Adrenal gland (tissue), 12 donors: ENCODE data around the gene CST9L. TPM values are rescaled to one million over a fixed set of nuclear protein-coding genes. Genes with fewer than 3 reads are reported as not detected.

Experiments used
- DNase-seq, 7 donors: peaks; one replicate each; pipeline ENCODE4 v3.0.0-alpha.2; 2019 to 2020
- H3K27ac ChIP-seq, 5 donors: fragments of 200-600 bp; sonication (generic) in 4 of 5; 1 replicate in 3 of 5; 2 replicates in 2 of 5; pipeline versions ENCODE4 v1.5.1 to v1.8.0; 2016 to 2020; ENCODE audit warnings: mild to moderate bottlenecking in 1 of 5
- H3K27me3 ChIP-seq: fragments of 200-600 bp; 2 replicates; pipeline ENCODE4 v1.8.0; 2021
- H3K36me3 ChIP-seq, 2 donors: fragments of 200-600 bp; replicated peaks in 1 of 2; 1 replicate in 1 of 2; 2 replicates in 1 of 2; pipeline versions ENCODE4 v1.5.1 to v1.8.0; 2018 to 2022
- H3K4me1 ChIP-seq, 2 donors: fragments of 200-600 bp; replicated peaks in 1 of 2; 1 replicate in 1 of 2; 2 replicates in 1 of 2; pipeline versions ENCODE4 v1.5.1 to v1.8.0; 2018 to 2021
- H3K4me3 ChIP-seq, 4 donors: fragments of 200-600 bp; sonication (generic) in 3 of 4; one replicate each; pipeline ENCODE4 v1.5.1; 2016 to 2018
- H3K9me3 ChIP-seq, 3 donors: fragments of 200-600 bp; sonication (generic) in 1 of 3; replicated peaks in 1 of 3; 1 replicate in 2 of 3; 2 replicates in 1 of 3; pipeline versions ENCODE4 v1.5.1 to v1.8.0; 2016 to 2021
- CTCF ChIP-seq, 6 experiments: fragments of 450-650 bp in 4 of 6; fragments of 200-600 bp in 2 of 6; sonication (generic) in 1 of 6; IDR thresholded peaks; 1 replicate in 5 of 6; 2 replicates in 1 of 6; pipeline versions ENCODE4 v1.5.1 to v1.8.0; 2016 to 2021; ENCODE audit warnings: antibody characterized with exemption in 6 of 6, mild to moderate bottlenecking in 2 of 6, moderate library complexity in 1 of 6
- POLR2A ChIP-seq, 2 donors: fragments of 450-650 bp; IDR thresholded peaks; one replicate each; pipeline ENCODE4 v1.6.1; 2017; ENCODE audit warnings: antibody characterized with exemption in 2 of 2, mild to moderate bottlenecking in 2 of 2, moderate library complexity in 1 of 2
- WGBS, 4 donors: extraction: QIAGEN DNeasy Blood & Tissue Kit in 2 of 4; methylation state at CpG; one replicate each; pipeline versions ENCODE4 v1.1.5 to v1.1.7; 2013 to 2017; 5-methylcytosine and 5-hydroxymethylcytosine counted together
- intact Hi-C, 2 donors: fragments of 100-400 bp; cut with DNase I; formaldehyde crosslinking; loops; one replicate each; pipeline versions ENCODE4 v1.14.1 to v1.15.0; 2022 to 2023
- polyA plus RNA-seq, 3 donors: library from polyadenylated mRNA; stranded (reverse); fragments of 200-250 nt in 2 of 3; fragments of 350-450 nt in 1 of 3; fragmentation: Illumina TruSeq in 1 of 3; extraction: RNeasy Lipid Tissue Mini Kit (QIAGEN cat#74804) in 1 of 3; gene quantifications; one replicate each; pipeline ENCODE4 v1.2.3, GENCODE V29; 2013 to 2014
- total RNA-seq, 9 donors: library from RNA; depleted of rRNA in 4 of 9; stranded (reverse); fragments of >200 nt in 4 of 9; fragments of 120-200 nt in 1 of 9; fragmentation: NEBNext Ultra II Directional in 1 of 9; extraction: Animal tissue kit (Norgen Biotek cat#: 25700) in 1 of 9; gene quantifications; one replicate each; pipeline versions ENCODE4 v1.1.0 to v1.2.4, GENCODE V29; 2013 to 2023
- donor health status: healthy with polysubstance abuse.
- donor health status: Bipolar disorder and iron deficiency.
- donor health status: DM: yes; HTN: yes; CAD: no.
- donor health status: DM: no; HTN: no; CAD: no.
- donor health status: DM: no; HTN: no; CAD: no.
- donor health status: DM: yes; HTN: yes; CAD: no.

The CST9L gene
- total and polyA plus RNA-seq, 12 donors, result not detected

- Histone ChIP-seq H3K4me3 (no peak overlapping the region), H3K4me1 (no peaks in the 10 kb centered on the region), H3K27me3 (no peaks in the 10 kb centered on the region), H3K36me3 (no peaks in the 10 kb centered on the region), H3K9me3 (peaks cover 0 to 19% (median 0%) of the 10 kb centered on the region in 3 donors), H3K27ac (no peak overlapping the region)
- TF ChIP-seq CTCF (IDR thresholded peaks at IDR 0.05), result no peak
- TF ChIP-seq POLR2A (IDR thresholded peaks at IDR 0.05), result no peak
- DNase-seq, result peak in 1 of 7 donors; percentile 23
- intact Hi-C loops, result no loop called here
- WGBS, 4 donors, result 63 to 100% (median 84%) methylated on average over 1 of the region's 1 CpG
Observed at GRCh38 chr20:23562721-23563342, 5.5 kb downstream of the CST9L start.

GRCh38 chr20:23554401-23554800, 13.9 kb downstream of the CST9L start:
- Histone ChIP-seq H3K4me3 (no peak overlapping the region), H3K4me1 (no peaks in the 10 kb centered on the region), H3K9me3 (peaks cover 0 to 9% (median 0%) of the 10 kb centered on the region in 3 donors), H3K27ac (no peak overlapping the region), H3K27me3 (no peaks in the 10 kb centered on the region), H3K36me3 (no peaks in the 10 kb centered on the region)
- DNase-seq, result no peak
- intact Hi-C loops, result no loop called here
- TF ChIP-seq CTCF (IDR thresholded peaks at IDR 0.05) (no peak), POLR2A (IDR thresholded peaks at IDR 0.05) (no peak)
- WGBS, 4 donors, result 33 to 63% (median 42%) methylated on average over 1 of the region's 1 CpG

- TF ChIP-seq CTCF (IDR thresholded peaks at IDR 0.05) (no peak), POLR2A (IDR thresholded peaks at IDR 0.05) (no peak)
- Histone ChIP-seq H3K27ac (no peak overlapping the region), H3K4me1 (no peaks in the 10 kb centered on the region), H3K4me3 (no peak overlapping the region), H3K36me3 (no peaks in the 10 kb centered on the region), H3K9me3 (no peaks in the 10 kb centered on the region), H3K27me3 (no peaks in the 10 kb centered on the region)
- intact Hi-C loops, result no loop called here
- no peak for DNase-seq
Observed at GRCh38 chr20:23551786-23552185, 16.5 kb downstream of the CST9L start.

- no peaks in the 10 kb centered on the region for H3K36me3 ChIP-seq
- no peak overlapping the region for H3K27ac ChIP-seq
- no peaks in the 10 kb centered on the region for H3K27me3 ChIP-seq
- intact Hi-C loops, result no loop called here
- no peaks in the 10 kb centered on the region for H3K4me1 ChIP-seq
- TF ChIP-seq POLR2A (IDR thresholded peaks at IDR 0.05) (no peak), CTCF (IDR thresholded peaks at IDR 0.05) (no peak)
- no peaks in the 10 kb centered on the region for H3K9me3 ChIP-seq
- DNase-seq, result no peak
- H3K4me3 ChIP-seq, result no peak overlapping the region
Observed at GRCh38 chr20:23551383-23551782, 16.9 kb downstream of the CST9L start.
